HFF-Myc (cell line): Measurements from ENCODE around the gene TM4SF4.

Experiments
- DNase-seq: peaks from one replicate; pipeline ENCODE4 v3.0.0-alpha.2; 2011; ENCODE audit warnings: low read depth; ENCODE audit errors: extremely low read depth
- H3K4me3 ChIP-seq: replicated peaks from 2 replicates; pipeline ENCODE4 v1.5.1; 2011; ENCODE audit warnings: low read depth, mild to moderate bottlenecking, control low read depth, low read length
- CTCF ChIP-seq: IDR thresholded peaks from 2 replicates; pipeline ENCODE4 v1.5.1; 2012; ENCODE audit warnings: mild to moderate bottlenecking, low read depth, low read length, control low read depth; ENCODE audit errors: missing control alignments

Gene TM4SF4

GRCh38 chr3:149496891-149497290 is 22.4 kb downstream of the TM4SF4 start:
- no peak for TF ChIP-seq CTCF
- no peak overlapping the region for H3K4me3 ChIP-seq
- no peak for DNase-seq

GRCh38 chr3:149497966-149498670 is 23.6 kb downstream of the TM4SF4 start:
- no peak for TF ChIP-seq CTCF
- no peak for DNase-seq
- H3K4me3 ChIP-seq: no peak overlapping the region

DNA sequence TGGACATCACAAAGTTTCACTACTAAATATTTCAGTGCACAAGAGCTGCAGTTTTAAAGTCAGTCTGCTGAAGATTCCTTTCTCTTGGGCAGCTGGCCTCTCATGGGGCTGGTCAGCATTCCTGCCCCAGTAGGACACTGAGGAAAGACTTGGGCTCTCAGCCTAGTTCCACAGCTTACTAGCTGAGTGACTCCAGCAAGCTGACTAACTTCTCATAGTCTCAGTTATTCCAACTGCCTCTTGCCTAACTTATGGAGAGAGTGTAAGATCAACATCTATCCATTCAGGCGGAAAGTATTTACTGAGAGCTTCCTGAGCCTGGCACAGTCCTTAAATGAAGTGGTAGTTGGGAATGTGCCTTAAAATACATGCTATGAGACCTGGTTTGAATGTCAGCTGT is 27.0 kb downstream of the TM4SF4 start:
- no peak overlapping the region for H3K4me3 ChIP-seq
- no peak for TF ChIP-seq CTCF
- no peak for DNase-seq

DNA sequence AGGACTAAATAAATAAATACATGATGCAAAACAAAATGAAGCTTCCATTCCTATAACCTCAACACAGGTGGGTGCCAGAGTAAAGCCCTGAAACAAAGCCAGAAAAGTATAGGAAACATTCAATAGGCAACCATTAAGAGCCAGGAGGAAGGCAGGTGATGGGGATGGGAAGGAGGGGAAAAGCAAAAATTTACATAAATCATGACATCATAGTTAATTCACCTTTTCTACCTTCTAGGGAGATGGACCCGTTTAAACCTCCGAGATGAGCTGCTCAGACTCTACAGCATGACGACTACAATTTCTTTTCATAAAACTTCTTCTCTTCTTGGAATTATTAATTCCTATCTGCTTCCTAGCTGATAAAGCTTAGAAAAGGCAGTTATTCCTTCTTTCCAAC is 27.9 kb downstream of the TM4SF4 start:
- DNase-seq: no peak
- no peak overlapping the region for H3K4me3 ChIP-seq
- TF ChIP-seq CTCF: no peak

DNA sequence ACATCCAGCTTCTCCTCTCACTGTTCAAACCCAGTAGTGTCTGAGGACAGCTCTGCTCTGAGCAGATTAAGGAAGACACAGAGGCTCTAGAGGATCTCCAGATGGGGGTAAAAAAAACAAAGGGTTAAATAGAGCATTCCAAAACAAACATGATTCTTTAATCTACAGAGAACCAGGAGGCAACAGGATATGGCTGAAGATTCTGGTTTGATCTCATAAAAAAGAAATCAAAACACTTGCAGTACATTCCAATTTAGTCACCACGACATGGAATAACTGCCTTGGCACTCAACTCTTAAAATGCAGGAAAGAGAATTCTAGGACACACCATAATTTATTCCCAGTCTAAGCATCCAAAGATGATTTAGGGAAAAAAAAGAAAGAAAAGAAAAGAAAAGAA is 32.0 kb downstream of the TM4SF4 start:
- no peak overlapping the region for H3K4me3 ChIP-seq
- no peak for TF ChIP-seq CTCF
- DNase-seq: no peak

DNA sequence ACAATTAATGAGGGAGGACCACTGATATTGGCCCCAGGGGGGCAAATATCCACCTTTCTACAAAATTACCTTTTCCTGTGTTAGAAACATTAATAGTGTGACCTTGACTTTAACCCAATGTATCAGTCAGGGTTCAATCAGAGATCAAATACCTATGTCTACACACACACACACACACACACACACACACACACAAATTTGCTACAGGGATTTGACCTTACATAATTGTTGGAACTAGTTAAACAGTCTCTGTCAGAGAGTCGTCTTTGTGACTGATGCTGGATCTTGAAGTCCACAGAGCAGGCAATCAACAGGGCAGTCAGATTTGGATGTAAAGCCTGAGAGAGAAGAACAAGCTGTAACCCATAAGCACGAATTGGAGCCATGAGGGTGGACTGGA is 32.5 kb downstream of the TM4SF4 start:
- TF ChIP-seq CTCF: no peak
- no peak overlapping the region for H3K4me3 ChIP-seq

More for the DNA sequence above, 32.5 kb downstream of the TM4SF4 start:
- no peak for DNase-seq
